PC-3 (cell line): ENCODE results near the gene PTPN23.

Source experiments
- CTCF ChIP-seq: fragments of 300-600 bp; sonication (generic); conservative IDR thresholded peaks from 2 replicates; pipeline ENCODE4 v1.5.1; 2017; ENCODE audit warnings: antibody characterized with exemption, low read depth, mild to moderate bottlenecking, low read length
- EZH2 ChIP-seq: fragments of 300-600 bp; sonication (generic); IDR thresholded peaks from one replicate; pipeline ENCODE4 v1.6.1; 2017; ENCODE audit warnings: antibody characterized with exemption, mild to moderate bottlenecking, low read length; ENCODE audit not compliant: unreplicated experiment

GRCh38 chr3:47380601-47381316 is at the start of gene PTPN23:
- TF ChIP-seq CTCF (no peak), EZH2 (no peak)
